ENCODE data around the gene BTBD19.

The BTBD19 gene

DNA sequence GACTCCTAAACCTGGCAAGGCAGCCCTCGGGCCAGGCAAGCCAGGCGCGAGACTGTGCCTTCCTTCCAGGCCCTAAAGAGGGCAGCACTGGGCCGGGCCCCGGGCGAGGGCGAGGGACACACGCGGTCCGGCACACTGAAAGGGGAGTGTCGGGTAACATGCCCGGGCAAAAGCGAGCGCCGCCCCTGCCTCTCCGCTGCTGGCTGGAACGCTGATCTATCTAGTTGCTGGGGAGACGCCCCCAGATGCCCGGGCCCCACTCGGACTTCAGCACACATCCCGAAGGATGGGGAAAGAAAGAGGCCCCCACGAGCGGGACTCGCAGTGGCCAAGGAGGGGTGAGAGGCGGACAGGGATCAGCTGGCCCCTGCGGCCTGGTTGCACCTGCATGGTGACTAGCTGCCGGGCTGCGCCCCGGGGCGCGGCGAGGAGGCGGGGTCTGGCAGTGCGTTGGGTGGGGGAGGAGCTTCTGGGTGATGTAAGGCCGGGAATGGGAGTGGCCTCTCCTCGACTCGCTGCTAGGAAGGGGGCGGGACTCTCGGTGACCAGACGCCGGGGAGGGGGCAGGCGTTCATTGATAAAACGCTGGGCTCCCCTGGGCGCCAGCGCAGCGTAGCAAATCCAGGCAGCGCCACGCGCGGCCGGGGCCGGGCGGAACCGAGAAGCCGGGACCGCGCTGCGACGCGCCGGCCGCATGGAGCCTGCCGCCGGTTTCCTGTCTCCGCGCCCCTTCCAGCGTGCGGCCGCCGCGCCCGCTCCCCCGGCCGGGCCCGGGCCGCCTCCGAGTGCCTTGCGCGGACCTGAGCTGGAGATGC is 8.3 kb upstream of the BTBD19 start, which contains the start of gene PLK3:
TSS of gene PLK3 (plus strand) at position 608 of the 815 bp plus-strand sequence. CDS start at position 695, 87 bp downstream.
- peak within 1 kb of the TSS; percentile 68 for H3K9ac ChIP-seq (ENCODE audit: low read depth, low read length)
- peaks cover 12% of the 10 kb centered on the region; the same call in 1 of the 2 replicates for H3K4me1 ChIP-seq (ENCODE audit: insufficient read depth, low read length)
- H3K36me3 ChIP-seq (ENCODE audit: insufficient read depth, low read length): peaks cover 13% of the 10 kb centered on the region
- no peaks in the 10 kb centered on the region for H3K9me3 ChIP-seq (ENCODE audit: control insufficient read depth, insufficient read depth, low read length)

DNA sequence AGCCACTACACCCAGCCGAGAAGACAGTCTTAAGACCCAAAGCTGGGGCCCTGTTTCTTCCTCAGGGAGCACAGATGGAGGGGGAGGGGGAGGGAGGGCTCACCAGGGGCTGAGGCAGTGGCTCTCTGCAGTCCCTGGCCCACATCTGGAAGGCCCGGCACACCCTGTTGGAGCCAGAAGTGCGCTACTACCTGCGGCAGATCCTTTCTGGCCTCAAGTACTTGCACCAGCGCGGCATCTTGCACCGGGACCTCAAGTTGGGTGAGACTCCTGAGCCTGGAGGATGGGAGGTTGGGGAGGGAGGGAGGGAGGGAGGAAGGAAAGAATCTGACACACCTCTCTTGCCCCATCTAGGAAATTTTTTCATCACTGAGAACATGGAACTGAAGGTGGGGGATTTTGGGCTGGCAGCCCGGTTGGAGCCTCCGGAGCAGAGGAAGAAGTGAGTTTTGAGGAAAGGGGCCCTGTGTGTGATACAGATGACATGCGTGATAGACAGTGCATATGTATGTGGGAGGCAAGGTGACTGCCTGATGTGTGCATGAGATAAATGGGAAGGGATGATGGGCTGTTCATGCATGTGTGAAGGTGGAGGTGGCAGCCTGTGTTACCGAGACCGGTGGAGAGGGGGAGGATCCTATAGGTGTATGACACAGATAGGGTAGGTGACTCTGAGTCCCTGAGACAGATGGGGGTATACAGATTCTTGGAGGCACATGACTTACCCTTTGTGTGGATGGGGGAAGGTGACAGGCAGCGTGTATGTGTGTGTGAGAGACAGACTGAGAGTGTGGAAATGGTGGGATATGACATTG is 6.6 kb upstream of the BTBD19 start:
- peaks cover 16% of the 10 kb centered on the region for H3K36me3 ChIP-seq (ENCODE audit: insufficient read depth, low read length)
- H3K4me1 ChIP-seq (ENCODE audit: insufficient read depth, low read length): peaks cover 16% of the 10 kb centered on the region
- H3K9me3 ChIP-seq (ENCODE audit: control insufficient read depth, insufficient read depth, low read length): no peaks in the 10 kb centered on the region
- H3K9ac ChIP-seq (ENCODE audit: low read depth, low read length): peak overlapping the region; percentile 45; the same call in 1 of the 2 replicates

DNA sequence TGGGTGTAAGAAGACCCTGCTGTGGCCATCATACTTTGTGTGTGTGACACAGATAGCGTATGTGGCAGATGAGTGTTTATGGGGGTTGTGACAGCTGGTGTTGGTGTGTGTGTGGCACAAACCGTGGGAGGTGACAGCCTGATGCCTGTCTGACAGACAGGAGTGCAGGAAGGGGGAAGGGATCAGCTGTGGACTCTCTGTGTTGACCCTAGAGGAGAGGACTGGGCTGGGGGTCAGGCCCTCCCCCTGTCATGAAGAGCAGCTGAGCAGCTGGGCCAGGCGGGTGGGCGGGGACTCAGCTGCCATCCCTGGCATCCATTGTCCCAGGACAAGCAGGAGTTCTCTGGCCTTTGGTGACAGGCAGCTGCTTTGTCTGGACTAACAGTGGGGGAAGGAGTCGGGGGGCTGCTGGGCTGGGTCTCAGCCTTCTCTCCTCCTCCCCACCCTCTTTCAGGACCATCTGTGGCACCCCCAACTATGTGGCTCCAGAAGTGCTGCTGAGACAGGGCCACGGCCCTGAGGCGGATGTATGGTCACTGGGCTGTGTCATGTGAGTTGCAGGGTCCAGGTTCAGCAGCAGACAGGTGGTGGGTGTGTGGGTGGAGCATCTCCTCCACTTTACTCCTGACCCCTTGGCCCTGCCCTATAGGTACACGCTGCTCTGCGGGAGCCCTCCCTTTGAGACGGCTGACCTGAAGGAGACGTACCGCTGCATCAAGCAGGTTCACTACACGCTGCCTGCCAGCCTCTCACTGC is 5.8 kb upstream of the BTBD19 start:
- H3K9me3 ChIP-seq (ENCODE audit: control insufficient read depth, insufficient read depth, low read length): no peaks in the 10 kb centered on the region
- H3K9ac ChIP-seq (ENCODE audit: low read depth, low read length): peak overlapping the region; percentile 45; the same call in 1 of the 2 replicates
- H3K4me1 ChIP-seq (ENCODE audit: insufficient read depth, low read length): peaks cover 24% of the 10 kb centered on the region
- H3K36me3 ChIP-seq (ENCODE audit: insufficient read depth, low read length): peaks cover 19% of the 10 kb centered on the region

DNA sequence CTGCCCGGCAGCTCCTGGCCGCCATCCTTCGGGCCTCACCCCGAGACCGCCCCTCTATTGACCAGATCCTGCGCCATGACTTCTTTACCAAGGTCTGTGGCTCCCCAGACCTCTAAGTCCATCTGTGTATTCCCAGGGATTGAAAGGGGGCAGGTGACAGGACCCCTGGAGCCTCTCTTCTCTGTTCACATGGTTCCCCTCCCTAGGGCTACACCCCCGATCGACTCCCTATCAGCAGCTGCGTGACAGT is 5.3 kb upstream of the BTBD19 start:
- Histone ChIP-seq H3K9ac (ENCODE audit: low read depth, low read length) (no peak overlapping the region), H3K4me1 (ENCODE audit: insufficient read depth, low read length) (peaks cover 28% of the 10 kb centered on the region), H3K36me3 (ENCODE audit: insufficient read depth, low read length) (peaks cover 19% of the 10 kb centered on the region)

DNA sequence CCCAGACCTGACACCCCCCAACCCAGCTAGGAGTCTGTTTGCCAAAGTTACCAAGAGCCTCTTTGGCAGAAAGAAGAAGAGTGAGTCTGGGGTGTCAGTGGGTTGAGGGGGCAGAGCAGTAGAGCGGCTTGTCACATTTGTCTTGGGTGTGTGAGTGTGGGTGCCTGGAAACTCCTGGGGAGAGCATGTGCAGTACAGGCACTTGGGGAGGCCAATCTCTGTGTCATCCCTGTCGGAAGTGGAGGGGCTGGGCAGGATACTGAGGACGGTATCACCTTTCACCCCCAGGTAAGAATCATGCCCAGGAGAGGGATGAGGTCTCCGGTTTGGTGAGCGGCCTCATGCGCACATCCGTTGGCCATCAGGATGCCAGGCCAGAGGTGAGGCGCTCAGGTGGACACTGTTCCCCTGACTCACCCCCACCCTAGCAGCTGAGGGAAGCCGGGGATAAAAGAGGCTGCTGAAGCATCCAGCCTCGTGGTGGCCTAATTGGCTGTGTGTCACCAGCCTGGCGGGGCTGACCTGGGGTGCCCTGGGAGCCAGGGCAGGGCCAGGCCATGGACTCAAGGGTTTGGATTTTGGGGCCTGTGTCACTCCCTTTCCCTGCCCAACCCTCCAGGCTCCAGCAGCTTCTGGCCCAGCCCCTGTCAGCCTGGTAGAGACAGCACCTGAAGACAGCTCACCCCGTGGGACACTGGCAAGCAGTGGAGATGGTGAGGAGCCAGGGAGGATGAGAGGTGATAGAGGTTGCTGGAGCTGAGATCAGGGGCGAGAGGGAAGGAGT is 4.8 kb upstream of the BTBD19 start:
- Histone ChIP-seq H3K36me3 (ENCODE audit: insufficient read depth, low read length) (peaks cover 19% of the 10 kb centered on the region), H3K9ac (ENCODE audit: low read depth, low read length) (no peak overlapping the region), H3K9me3 (ENCODE audit: control insufficient read depth, insufficient read depth, low read length) (no peaks in the 10 kb centered on the region), H3K4me1 (ENCODE audit: insufficient read depth, low read length) (peaks cover 31% of the 10 kb centered on the region)

More for the DNA sequence above, 5.3 kb upstream of the BTBD19 start:
- no peaks in the 10 kb centered on the region for H3K9me3 ChIP-seq (ENCODE audit: control insufficient read depth, insufficient read depth, low read length)

DNA sequence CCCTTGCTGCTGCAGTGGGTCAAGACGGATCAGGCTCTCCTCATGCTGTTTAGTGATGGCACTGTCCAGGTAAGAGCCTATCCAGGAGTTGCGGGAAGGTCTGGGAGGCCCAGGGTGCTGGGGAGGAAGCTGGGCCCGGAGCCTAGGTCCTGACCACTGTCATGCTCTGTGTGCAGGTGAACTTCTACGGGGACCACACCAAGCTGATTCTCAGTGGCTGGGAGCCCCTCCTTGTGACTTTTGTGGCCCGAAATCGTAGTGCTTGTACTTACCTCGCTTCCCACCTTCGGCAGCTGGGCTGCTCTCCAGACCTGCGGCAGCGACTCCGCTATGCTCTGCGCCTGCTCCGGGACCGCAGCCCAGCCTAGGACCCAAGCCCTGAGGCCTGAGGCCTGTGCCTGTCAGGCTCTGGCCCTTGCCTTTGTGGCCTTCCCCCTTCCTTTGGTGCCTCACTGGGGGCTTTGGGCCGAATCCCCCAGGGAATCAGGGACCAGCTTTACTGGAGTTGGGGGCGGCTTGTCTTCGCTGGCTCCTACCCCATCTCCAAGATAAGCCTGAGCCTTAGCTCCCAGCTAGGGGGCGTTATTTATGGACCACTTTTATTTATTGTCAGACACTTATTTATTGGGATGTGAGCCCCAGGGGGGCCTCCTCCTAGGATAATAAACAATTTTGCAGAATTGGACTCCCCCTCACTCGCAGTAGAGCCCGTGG is 2.9 kb upstream of the BTBD19 start:
- Histone ChIP-seq H3K9ac (ENCODE audit: low read depth, low read length) (no peak overlapping the region), H3K9me3 (ENCODE audit: control insufficient read depth, insufficient read depth, low read length) (no peaks in the 10 kb centered on the region), H3K4me1 (ENCODE audit: insufficient read depth, low read length) (peaks cover 40% of the 10 kb centered on the region), H3K36me3 (ENCODE audit: insufficient read depth, low read length) (peaks cover 19% of the 10 kb centered on the region)

DNA sequence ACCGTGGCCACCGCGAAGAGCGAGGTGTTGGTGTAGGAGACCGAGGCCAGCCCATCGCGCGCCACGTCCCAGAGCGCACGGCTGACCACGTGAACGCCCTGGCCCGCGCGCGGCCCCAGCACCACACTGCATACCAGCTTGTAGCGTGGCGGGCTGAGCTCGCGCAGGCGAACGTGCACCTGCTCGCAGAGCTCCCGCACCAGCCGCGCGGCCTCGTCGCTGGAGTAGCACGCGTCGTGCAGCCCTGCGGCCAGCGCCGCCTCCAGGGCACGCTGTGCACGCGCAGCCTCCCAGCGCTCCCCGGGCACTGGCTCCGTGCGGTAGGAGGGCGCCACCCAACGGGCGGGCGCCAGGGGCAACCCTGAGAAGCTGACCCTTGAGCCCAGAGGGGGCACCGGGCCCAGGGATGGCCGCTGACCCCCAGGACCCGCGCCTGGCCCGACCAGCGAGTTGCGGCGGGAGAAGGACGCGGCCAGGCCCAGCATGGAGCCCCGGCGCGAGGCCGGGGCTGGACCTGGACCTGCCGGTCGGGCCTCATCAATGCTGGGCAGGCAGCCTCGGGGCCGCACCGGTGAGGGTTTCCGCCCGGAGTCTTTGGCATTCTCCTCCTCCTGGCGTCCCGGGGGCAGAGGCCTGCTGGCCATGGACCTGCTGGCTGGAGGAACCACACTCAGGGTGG is 2.2 kb upstream of the BTBD19 start:
- H3K9me3 ChIP-seq (ENCODE audit: control insufficient read depth, insufficient read depth, low read length): no peaks in the 10 kb centered on the region
- peaks cover 41% of the 10 kb centered on the region for H3K4me1 ChIP-seq (ENCODE audit: insufficient read depth, low read length)
- peaks cover 19% of the 10 kb centered on the region for H3K36me3 ChIP-seq (ENCODE audit: insufficient read depth, low read length)
- peak overlapping the region; percentile 23; the same call in 1 of the 2 replicates for H3K9ac ChIP-seq (ENCODE audit: low read depth, low read length)

DNA sequence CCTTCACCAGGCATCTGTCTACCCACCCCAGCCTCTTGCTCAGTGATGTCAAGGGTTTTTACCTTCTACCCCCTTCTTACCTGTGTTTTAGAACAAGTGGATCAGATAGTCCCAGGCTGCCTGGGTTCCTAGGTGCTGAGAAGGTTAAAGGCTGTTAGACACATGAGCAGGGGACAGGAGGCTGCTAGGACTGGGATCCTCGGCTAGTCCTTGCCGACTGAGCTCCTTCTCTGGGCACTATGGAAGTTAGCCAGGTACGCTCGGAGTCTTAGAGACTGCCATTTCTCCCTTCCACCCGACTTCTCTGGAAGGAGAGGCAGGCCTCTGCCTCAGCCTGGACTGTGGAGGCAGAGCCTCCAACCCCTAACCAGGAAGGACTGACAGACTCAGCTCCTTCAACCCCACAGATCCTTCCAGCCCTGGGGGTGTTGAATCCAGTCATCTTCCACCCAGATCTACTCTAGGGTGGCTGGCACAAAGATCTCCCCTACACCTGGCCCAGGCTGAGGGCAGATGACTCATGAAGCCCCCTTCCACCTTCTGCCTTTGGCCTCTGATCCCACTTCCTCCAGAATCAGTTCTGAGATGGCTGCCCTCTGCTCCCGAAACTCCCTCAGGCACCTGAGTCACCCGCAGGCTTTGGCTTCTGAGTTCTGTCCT is 1.5 kb upstream of the BTBD19 start, which contains the start of gene DYNLT4:
TSS of gene DYNLT4 (minus strand) at position 648 of the 660 bp plus-strand sequence. CDS start 683 bp downstream, outside the sequence.
- H3K36me3 ChIP-seq (ENCODE audit: insufficient read depth, low read length): peaks cover 19% of the 10 kb centered on the region
- peaks cover 47% of the 10 kb centered on the region for H3K4me1 ChIP-seq (ENCODE audit: insufficient read depth, low read length)
- H3K9me3 ChIP-seq (ENCODE audit: control insufficient read depth, insufficient read depth, low read length): no peaks in the 10 kb centered on the region
- H3K9ac ChIP-seq (ENCODE audit: low read depth, low read length): peak within 1 kb of the TSS; percentile 39

DNA sequence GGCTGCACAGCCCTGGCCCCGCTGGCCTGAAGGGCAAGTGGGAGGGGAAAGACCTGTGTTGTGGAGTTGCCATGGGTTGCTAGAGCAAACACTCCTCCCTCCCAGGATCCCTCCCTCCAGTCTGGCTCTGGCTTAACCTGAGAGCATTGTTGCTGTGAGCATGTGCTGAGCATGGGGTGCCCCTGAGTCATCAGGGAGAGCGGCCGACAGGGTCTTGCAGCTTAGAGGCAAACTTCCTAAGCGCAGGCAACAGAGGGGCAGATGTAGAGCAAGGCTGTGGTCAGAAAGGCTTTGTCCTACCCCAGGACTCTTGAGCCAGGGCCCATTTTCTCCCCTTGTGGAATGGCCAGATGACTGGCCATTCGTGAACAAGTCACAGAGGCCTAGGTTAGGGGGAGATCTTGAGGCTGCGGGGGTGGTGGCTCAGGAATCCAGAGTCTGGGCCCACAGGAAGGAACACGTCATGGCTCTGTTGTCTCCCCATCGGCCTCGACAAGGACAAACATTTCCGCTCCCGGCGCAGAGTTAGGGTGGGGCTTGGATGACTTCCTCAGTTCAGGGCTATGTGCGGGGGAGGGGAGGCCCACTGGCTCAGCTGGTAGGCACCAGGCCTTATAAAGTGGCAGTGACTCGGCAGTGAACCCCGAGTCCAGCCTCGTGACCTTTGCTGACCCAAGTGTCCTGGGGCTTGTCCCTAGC is 810 bp upstream of the BTBD19 start:
- Histone ChIP-seq H3K4me1 (ENCODE audit: insufficient read depth, low read length) (peaks cover 44% of the 10 kb centered on the region), H3K9ac (ENCODE audit: low read depth, low read length) (peak overlapping the region; percentile 39), H3K36me3 (ENCODE audit: insufficient read depth, low read length) (peaks cover 19% of the 10 kb centered on the region), H3K9me3 (ENCODE audit: control insufficient read depth, insufficient read depth, low read length) (no peaks in the 10 kb centered on the region)

DNA sequence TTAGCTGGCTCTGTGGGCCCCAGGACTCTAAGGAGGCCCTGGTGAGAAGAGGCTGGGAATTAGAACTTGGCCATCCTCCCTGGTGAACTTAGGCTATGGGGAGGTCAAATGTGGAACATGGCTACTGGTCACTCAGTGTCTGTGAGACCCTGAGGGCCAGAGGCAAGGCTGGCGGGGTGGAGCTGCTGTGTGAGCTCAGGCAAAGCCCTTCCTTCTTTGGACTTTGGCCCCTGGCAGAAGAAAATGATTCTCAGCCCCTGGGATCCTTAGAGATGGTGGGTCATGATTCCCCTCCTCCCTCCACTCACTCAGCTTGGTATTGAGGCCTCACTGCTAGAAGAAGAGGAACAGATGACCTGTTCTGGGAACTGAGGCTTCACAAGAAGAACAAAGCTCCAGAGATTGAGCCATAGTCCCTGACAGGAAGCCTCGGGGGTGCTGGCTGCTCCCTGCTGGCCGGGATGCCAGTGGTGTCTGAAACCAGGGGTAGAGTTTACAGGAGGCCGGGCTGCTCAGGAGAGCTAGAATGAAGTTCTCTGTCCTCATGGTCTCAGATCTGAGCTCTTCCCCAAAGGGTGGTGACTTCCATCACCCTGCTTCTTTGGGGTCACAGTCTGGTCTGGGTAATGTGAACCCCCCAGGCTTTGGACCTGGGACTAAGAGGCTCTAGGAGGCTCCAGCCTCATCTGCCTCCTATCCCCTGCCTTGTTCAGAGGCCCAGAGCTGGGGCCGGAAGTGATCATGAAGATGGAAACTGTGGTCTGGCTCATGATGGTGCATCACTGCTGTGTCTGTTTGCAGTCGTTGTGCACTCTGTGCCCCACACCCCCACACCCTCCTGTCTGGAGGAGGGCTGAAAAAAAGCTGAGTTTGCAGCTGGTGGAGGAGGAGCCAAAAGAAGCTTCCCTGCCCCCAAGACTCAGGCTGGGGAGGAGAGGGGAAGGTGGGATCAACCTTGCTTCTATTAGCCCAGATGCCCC is 905 bp downstream of the BTBD19 start:
- Histone ChIP-seq H3K9me3 (ENCODE audit: control insufficient read depth, insufficient read depth, low read length) (no peaks in the 10 kb centered on the region), H3K36me3 (ENCODE audit: insufficient read depth, low read length) (peaks cover 9% of the 10 kb centered on the region; the same call in 1 of the 2 replicates), H3K4me1 (ENCODE audit: insufficient read depth, low read length) (peaks cover 44% of the 10 kb centered on the region), H3K9ac (ENCODE audit: low read depth, low read length) (peak overlapping the region; percentile 39)

DNA sequence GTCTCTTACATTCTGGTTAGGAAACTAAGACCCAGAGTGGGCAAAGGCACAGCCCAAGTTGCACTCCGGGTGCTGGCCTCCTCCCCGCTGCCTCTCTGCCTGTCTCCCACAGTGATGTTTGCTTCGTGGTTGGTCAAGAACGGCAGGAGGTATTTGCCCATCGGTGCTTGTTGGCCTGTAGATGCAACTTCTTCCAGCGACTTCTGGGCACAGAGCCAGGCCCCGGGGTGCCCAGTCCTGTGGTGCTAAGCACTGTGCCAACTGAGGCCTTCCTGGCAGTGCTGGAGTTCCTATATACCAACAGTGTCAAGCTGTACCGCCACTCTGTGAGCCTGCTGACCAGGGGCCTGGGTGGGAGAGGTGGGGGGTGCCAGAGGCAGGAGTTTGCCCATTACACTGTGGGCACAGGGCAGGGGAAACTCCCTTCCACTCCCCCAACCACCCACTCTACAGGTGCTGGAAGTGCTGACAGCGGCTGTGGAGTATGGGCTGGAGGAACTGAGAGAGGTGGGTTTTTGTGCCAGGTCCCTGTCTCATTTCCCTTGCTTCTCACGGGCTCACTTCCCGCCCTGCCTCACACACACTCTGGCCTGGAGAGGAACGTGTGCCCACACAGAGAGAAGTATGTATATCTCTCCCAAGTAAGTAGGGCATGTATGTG is 1.9 kb downstream of the BTBD19 start:
- no peaks in the 10 kb centered on the region for H3K9me3 ChIP-seq (ENCODE audit: control insufficient read depth, insufficient read depth, low read length)
- H3K9ac ChIP-seq (ENCODE audit: low read depth, low read length): no peak overlapping the region
- H3K36me3 ChIP-seq (ENCODE audit: insufficient read depth, low read length): peaks cover 9% of the 10 kb centered on the region; the same call in 1 of the 2 replicates
- peaks cover 44% of the 10 kb centered on the region for H3K4me1 ChIP-seq (ENCODE audit: insufficient read depth, low read length)

All from ES-I3 (cell line).